OCI-LY1 (cell line): ENCODE measurements around the gene SLC33A1.
"Not testable (repeated sequence)": the region's sequence is repeated elsewhere in the genome, so short reads cannot be mapped to it uniquely, and the experiment has no call there.

Experiments
- H2AFZ ChIP-seq: fragments of 200-600 bp; sonication (generic), shearing (Covaris generic); 2 replicates; pipeline ENCODE4 v1.6.0; 2014; ENCODE audit warnings: antibody characterized with exemption, mild to moderate bottlenecking, low read length
- H3F3A ChIP-seq: fragments of 200-600 bp; sonication (generic), shearing (Covaris generic); 2 replicates; pipeline ENCODE4 v1.6.0; 2014; ENCODE audit warnings: mild to moderate bottlenecking, antibody characterized with exemption, low read length, moderate library complexity; ENCODE audit not compliant: insufficient read depth
- H3K27ac ChIP-seq: fragments of 200-600 bp; sonication (generic); 2 replicates; pipeline ENCODE4 v1.5.1; 2014; ENCODE audit warnings: low read length, mixed run types, mild to moderate bottlenecking, low read depth; ENCODE audit not compliant: poor library complexity, severe bottlenecking
- H3K27me3 ChIP-seq: fragments of 200-600 bp; sonication (generic); 2 replicates; pipeline ENCODE4 v1.6.0; 2014; ENCODE audit warnings: antibody characterized with exemption, mild to moderate bottlenecking, low read length, moderate library complexity; ENCODE audit not compliant: insufficient read depth
- H3K36me3 ChIP-seq: fragments of 200-600 bp; sonication (generic); 2 replicates; pipeline ENCODE4 v1.6.1; 2014; ENCODE audit warnings: mild to moderate bottlenecking, antibody characterized with exemption, low read length, moderate library complexity, mixed read lengths; ENCODE audit not compliant: insufficient read depth
- H3K4me1 ChIP-seq: fragments of 200-600 bp; sonication (generic); 2 replicates; pipeline ENCODE4 v1.5.1; 2014; ENCODE audit warnings: mild to moderate bottlenecking, low read length, moderate library complexity; ENCODE audit not compliant: insufficient read depth, severe bottlenecking
- H3K4me2 ChIP-seq: fragments of 200-600 bp; sonication (generic), shearing (Covaris generic); 2 replicates; pipeline ENCODE4 v1.6.1; 2014; ENCODE audit warnings: low read length
- H3K4me3 ChIP-seq: fragments of 200-600 bp; sonication (generic); 2 replicates; pipeline ENCODE4 v1.5.1; 2014; ENCODE audit warnings: low read length, low read depth, mild to moderate bottlenecking, mixed read lengths; ENCODE audit not compliant: poor library complexity, severe bottlenecking
- H3K79me2 ChIP-seq: fragments of 200-600 bp; shearing (Covaris generic); 2 replicates; pipeline ENCODE4 v1.6.1; 2016; ENCODE audit warnings: mixed run types, low read length, mixed read lengths; ENCODE audit not compliant: insufficient read depth
- H3K9ac ChIP-seq: fragments of 200-600 bp; sonication (generic), shearing (Covaris generic); 2 replicates; pipeline ENCODE4 v1.6.1; 2014; ENCODE audit warnings: mild to moderate bottlenecking, low read length, mixed read lengths
- H3K9me2 ChIP-seq: fragments of 200-600 bp; sonication (generic), shearing (Covaris generic); 2 replicates; pipeline ENCODE4 v1.6.1; 2014; ENCODE audit warnings: low read depth, mild to moderate bottlenecking, low read length, mixed read lengths
- H3K9me3 ChIP-seq: fragments of 200-600 bp; shearing (Covaris generic); 2 replicates; pipeline ENCODE4 v1.6.1; 2014; ENCODE audit warnings: low read length, mixed read lengths
- H4K20me1 ChIP-seq: fragments of 200-600 bp; sonication (generic), shearing (Covaris generic); 2 replicates; pipeline ENCODE4 v1.6.0; 2016; ENCODE audit warnings: mild to moderate bottlenecking, low read length; ENCODE audit not compliant: insufficient read depth
- EZH2 ChIP-seq: fragments of 200-600 bp; sonication (generic), shearing (Covaris generic); IDR thresholded peaks from 2 replicates; pipeline ENCODE4 v1.8.0; 2017; ENCODE audit warnings: borderline replicate concordance, mixed run types, mild to moderate bottlenecking, antibody characterized with exemption, low read length, moderate library complexity, mixed read lengths
- TF ChIP-seq, protein P1 (sequence below): fragments of 200-600 bp; sonication (generic), shearing (Covaris generic); IDR thresholded peaks from 2 replicates; pipeline ENCODE4 v1.5.1; 2017; ENCODE audit warnings: mild to moderate bottlenecking, antibody characterized with exemption, low read length, moderate library complexity, mixed read lengths

Gene SLC33A1

DNA sequence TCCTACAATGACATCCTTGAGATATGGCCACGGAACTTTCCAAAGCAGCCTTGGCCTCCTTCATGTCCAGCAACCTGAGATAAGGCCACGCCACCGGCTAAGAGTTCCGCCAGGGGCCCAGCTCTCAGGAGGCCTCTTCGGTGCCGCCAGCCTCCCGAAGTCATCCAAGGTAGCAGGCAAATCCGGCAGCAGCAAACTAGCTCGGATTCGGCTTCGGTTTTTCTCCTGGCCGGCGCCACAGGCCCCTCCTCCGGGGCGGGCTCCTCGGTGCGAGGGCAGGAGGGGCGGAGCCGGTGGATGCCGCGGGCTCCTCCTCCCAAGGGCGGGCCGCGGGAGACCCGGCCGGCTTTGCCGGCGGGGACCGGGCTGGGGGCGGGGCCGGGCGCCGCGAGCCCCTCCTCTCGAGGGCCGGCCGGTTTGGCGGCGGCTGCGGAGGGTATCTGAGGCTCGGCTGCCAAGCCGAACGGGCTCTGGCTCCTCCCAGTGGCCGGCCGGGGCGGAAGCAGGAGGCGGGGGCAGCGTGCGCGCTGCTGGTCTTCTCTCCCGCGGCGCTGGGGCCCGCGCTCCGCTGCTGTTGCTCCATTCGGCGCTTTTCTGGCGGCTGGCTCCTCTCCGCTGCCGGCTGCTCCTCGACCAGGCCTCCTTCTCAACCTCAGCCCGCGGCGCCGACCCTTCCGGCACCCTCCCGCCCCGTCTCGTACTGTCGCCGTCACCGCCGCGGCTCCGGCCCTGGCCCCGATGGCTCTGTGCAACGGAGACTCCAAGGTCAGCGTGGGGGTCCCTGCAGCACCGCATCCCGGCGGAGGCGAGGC is 16.1 kb upstream of the SLC33A1 start, which contains the start of gene GMPS:
Gene GMPS, plus strand, starts transcription at position 518 of the 812 bp plus-strand sequence. Its CDS starts 221 bp downstream, at position 739.
- Histone ChIP-seq H3K9me2 (no peaks in the 10 kb centered on the region), H3K36me3 (peaks cover 3% of the 10 kb centered on the region; the same call in 1 of the 2 replicates), H3K79me2 (peaks cover 47% of the 10 kb centered on the region), H3K4me1 (peaks cover 30% of the 10 kb centered on the region), H3F3A (no peaks in the 10 kb centered on the region), H3K4me3 (peak within 1 kb of the TSS; percentile 96), H3K4me2 (peak within 1 kb of the TSS; percentile 97), H3K9me3 (no peaks in the 10 kb centered on the region), H3K27ac (peak within 1 kb of the TSS; percentile 70), H3K9ac (peak within 1 kb of the TSS; percentile 99), H2AFZ (peak within 1 kb of the TSS; percentile 3; the same call in 1 of the 2 replicates), H3K27me3 (no peaks in the 10 kb centered on the region), H4K20me1 (no peaks in the 10 kb centered on the region; the same call in 1 of the 2 replicates)
- TF ChIP-seq, protein P1, sequence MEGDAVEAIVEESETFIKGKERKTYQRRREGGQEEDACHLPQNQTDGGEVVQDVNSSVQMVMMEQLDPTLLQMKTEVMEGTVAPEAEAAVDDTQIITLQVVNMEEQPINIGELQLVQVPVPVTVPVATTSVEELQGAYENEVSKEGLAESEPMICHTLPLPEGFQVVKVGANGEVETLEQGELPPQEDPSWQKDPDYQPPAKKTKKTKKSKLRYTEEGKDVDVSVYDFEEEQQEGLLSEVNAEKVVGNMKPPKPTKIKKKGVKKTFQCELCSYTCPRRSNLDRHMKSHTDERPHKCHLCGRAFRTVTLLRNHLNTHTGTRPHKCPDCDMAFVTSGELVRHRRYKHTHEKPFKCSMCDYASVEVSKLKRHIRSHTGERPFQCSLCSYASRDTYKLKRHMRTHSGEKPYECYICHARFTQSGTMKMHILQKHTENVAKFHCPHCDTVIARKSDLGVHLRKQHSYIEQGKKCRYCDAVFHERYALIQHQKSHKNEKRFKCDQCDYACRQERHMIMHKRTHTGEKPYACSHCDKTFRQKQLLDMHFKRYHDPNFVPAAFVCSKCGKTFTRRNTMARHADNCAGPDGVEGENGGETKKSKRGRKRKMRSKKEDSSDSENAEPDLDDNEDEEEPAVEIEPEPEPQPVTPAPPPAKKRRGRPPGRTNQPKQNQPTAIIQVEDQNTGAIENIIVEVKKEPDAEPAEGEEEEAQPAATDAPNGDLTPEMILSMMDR: no peak; the same call in 1 of the 2 replicates
- no peak for TF ChIP-seq EZH2

- Histone ChIP-seq H3K9ac (peak overlapping the region; percentile 60), H3K79me2 (peaks cover 40% of the 10 kb centered on the region), H3K4me2 (peak overlapping the region; percentile 67), H3F3A (no peaks in the 10 kb centered on the region), H2AFZ (peak overlapping the region; percentile 3; the same call in 1 of the 2 replicates), H3K27me3 (no peaks in the 10 kb centered on the region), H3K4me1 (peaks cover 26% of the 10 kb centered on the region), H4K20me1 (no peaks in the 10 kb centered on the region; the same call in 1 of the 2 replicates), H3K9me3 (no peaks in the 10 kb centered on the region), H3K27ac (peak overlapping the region; percentile 11), H3K9me2 (no peaks in the 10 kb centered on the region), H3K4me3 (peak overlapping the region; percentile 96), H3K36me3 (peaks cover 3% of the 10 kb centered on the region; the same call in 1 of the 2 replicates)
- TF ChIP-seq EZH2: no peak
- TF ChIP-seq, protein P1: peak; percentile 7; the same call in 1 of the 2 replicates
Observed at GRCh38 chr3:155869691-155870090, 15.5 kb upstream of the SLC33A1 start.

- Histone ChIP-seq H3K9me3 (0 out of 2 replicates have a peak, but pooled peaks cover 4% of the 10 kb centered on the region), H3K4me2 (no peak overlapping the region), H3K4me1 (peaks cover 19% of the 10 kb centered on the region), H3K4me3 (no peak overlapping the region), H3K27me3 (no peaks in the 10 kb centered on the region), H3K27ac (no peak overlapping the region), H3F3A (no peaks in the 10 kb centered on the region), H2AFZ (peak overlapping the region; percentile 25; the same call in 1 of the 2 replicates), H3K9me2 (no peaks in the 10 kb centered on the region), H4K20me1 (no peaks in the 10 kb centered on the region), H3K9ac (no peak overlapping the region), H3K36me3 (no peaks in the 10 kb centered on the region), H3K79me2 (no peaks in the 10 kb centered on the region)
- TF ChIP-seq EZH2: no peak
- TF ChIP-seq, protein P1: no peak
Observed at GRCh38 chr3:155863072-155863784, 9.0 kb upstream of the SLC33A1 start.

DNA sequence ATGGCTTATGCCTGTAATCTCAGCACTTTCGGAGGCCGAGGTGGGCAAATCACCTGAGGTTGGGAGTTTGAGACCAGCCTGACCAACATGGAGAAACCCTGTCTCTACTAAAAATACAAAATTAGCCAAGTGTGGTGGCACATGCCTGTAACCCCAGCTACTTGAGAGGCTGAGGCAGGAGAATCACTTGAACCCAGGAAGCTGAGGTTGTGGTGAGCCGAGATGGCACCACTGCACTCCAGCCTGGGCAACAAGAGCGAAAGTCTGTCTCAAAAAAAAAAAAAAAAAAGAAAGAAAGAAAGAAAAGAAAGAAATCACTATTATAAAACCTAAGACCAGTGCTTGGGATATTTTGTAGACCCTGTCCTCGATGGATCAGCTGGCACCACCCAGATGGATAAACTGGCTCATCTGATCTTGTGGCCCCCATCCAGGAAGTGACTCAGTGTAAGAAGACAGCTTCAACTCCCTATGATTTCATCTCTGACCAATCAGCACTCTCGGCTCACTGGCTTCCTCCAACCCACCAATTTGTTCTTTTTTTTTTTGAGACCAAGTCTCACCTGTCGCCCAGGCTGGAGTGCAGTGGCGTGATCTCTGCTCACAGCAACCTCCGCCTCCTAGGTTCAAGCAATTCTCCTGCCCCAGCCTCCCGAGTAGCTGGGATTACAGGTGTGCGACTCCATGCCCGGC is 8.2 kb upstream of the SLC33A1 start:
- not testable (repeated sequence) for H3K27me3 ChIP-seq, H3K9me2 ChIP-seq, H3K27ac ChIP-seq, H3K9ac ChIP-seq, H3F3A ChIP-seq, H3K79me2 ChIP-seq, H3K36me3 ChIP-seq, H3K9me3 ChIP-seq, H4K20me1 ChIP-seq, H3K4me3 ChIP-seq
- Histone ChIP-seq H3K4me2 (peak overlapping the region; percentile 18; the same call in 1 of the 2 replicates), H2AFZ (peak overlapping the region; percentile 25), H3K4me1 (peaks cover 19% of the 10 kb centered on the region)
